ENCODE results near the gene NAP1L5.

- TF ChIP-seq CTCF (IDR thresholded peaks at IDR 0.05) (no peak), POLR2A (IDR thresholded peaks at IDR 0.05) (no peak)
Measured at GRCh38 chr4:88675543-88675942, 22.1 kb downstream of the NAP1L5 start.
